HepG2 (cell line): ENCODE results near the gene ZFP69B. TPM values are rescaled to one million over a fixed set of nuclear protein-coding genes. Genes with fewer than 3 reads are reported as not detected.

ENCODE experiments used
- CBFB ChIP-seq: sonication (generic); formaldehyde crosslinking; IDR thresholded peaks from 2 replicates; pipeline ENCODE4 v1.4.0; 2020; ENCODE audit warnings: missing genetic modification reagents
- HCFC1 ChIP-seq: fragments of 150-350 bp; IDR thresholded peaks from 2 replicates; pipeline ENCODE4 v1.6.1; 2014; ENCODE audit warnings: low read depth, low read length
- MAFG ChIP-seq: sonication (generic); formaldehyde crosslinking; IDR thresholded peaks from 2 replicates; pipeline ENCODE4 v1.5.1; 2020; ENCODE audit warnings: mild to moderate bottlenecking, missing genetic modification reagents
- MYC ChIP-seq: sonication (generic); formaldehyde crosslinking; IDR thresholded peaks from 2 replicates; pipeline ENCODE4 v1.9.0; 2021; ENCODE audit warnings: missing genetic modification reagents, borderline replicate concordance
- SMC3 ChIP-seq: IDR thresholded peaks from 2 replicates; pipeline ENCODE4 v1.6.1; 2011; ENCODE audit warnings: low read length, improper control_type of control experiment
- SRSF9 ChIP-seq: fragments of 200-400 bp; formaldehyde crosslinking; IDR thresholded peaks from 2 replicates; pipeline ENCODE4 v1.6.1; 2018; ENCODE audit warnings: borderline replicate concordance, mild to moderate bottlenecking, low read depth, low read length; ENCODE audit not compliant: insufficient read depth, poor library complexity, severe bottlenecking
- ZMYM2 ChIP-seq: sonication (generic); formaldehyde crosslinking; IDR thresholded peaks from 2 replicates; pipeline ENCODE4 v1.8.0; 2022; ENCODE audit warnings: mild to moderate bottlenecking, missing genetic modification reagents
- ZNF230 ChIP-seq: sonication (generic); formaldehyde crosslinking; IDR thresholded peaks from 2 replicates; pipeline ENCODE4 v1.4.0; 2020; ENCODE audit warnings: mild to moderate bottlenecking, missing genetic modification reagents
- ZNF792 ChIP-seq: IDR thresholded peaks from 2 replicates; pipeline ENCODE4 v1.6.1; 2016
- polyA plus RNA-seq, 8 experiments: library from polyadenylated mRNA; depleted of rRNA in 3 of 8; stranded (reverse) in 7 of 8; unstranded in 1 of 8; fragments of >200 nt; fragmentation: Illumina TruSeq in 4 of 8; extraction: Trizol in 4 of 8; gene quantifications; 2 replicates each; pipeline versions ENCODE4 v1.2.1 to v1.2.3, GENCODE V29; 2011 to 2016; ENCODE audit warnings: low read depth in 4 of 8, missing spikeins in 1 of 8, mixed read lengths in 1 of 8; ENCODE audit not compliant: insufficient read depth in 1 of 8
- total RNA-seq, 5 experiments: library from RNA; depleted of rRNA; stranded (reverse); fragments of >200 nt; fragmentation: Illumina TruSeq; extraction: Trizol; gene quantifications; 2 replicates each; pipeline ENCODE4 v1.2.3, GENCODE V29; 2016; ENCODE audit warnings: low read depth in 1 of 5
- TF ChIP-seq, protein P1 (sequence below), 2 experiments: sonication (generic) in 1 of 2; formaldehyde crosslinking in 1 of 2; IDR thresholded peaks; 2 replicates each; pipeline versions ENCODE4 v1.6.1 to v1.9.0; 2014 to 2022; ENCODE audit warnings: antibody characterized with exemption in 1 of 2, borderline replicate concordance in 1 of 2, inconsistent platforms in 1 of 2, low read depth in 1 of 2, missing genetic modification reagents in 1 of 2
- TF ChIP-seq, protein P2 (sequence below): IDR thresholded peaks from 2 replicates; pipeline ENCODE4 v1.6.1; 2016; ENCODE audit warnings: mild to moderate bottlenecking
- TF ChIP-seq, protein P3 (sequence below): sonication (generic); formaldehyde crosslinking; IDR thresholded peaks from 2 replicates; pipeline ENCODE4 v1.5.1; 2020; ENCODE audit warnings: mild to moderate bottlenecking, moderate library complexity, missing genetic modification reagents
- TF ChIP-seq, protein P4 (sequence below): IDR thresholded peaks from 2 replicates; pipeline ENCODE4 v1.4.0; 2020; ENCODE audit warnings: mild to moderate bottlenecking, missing genetic modification reagents

The ZFP69B gene
- total and polyA plus RNA-seq, 2 of the 13 experiments (the other 11 are each of a cell fraction or from before 2014, with no cell fraction given), result 4.6 to 7.7 TPM

DNA sequence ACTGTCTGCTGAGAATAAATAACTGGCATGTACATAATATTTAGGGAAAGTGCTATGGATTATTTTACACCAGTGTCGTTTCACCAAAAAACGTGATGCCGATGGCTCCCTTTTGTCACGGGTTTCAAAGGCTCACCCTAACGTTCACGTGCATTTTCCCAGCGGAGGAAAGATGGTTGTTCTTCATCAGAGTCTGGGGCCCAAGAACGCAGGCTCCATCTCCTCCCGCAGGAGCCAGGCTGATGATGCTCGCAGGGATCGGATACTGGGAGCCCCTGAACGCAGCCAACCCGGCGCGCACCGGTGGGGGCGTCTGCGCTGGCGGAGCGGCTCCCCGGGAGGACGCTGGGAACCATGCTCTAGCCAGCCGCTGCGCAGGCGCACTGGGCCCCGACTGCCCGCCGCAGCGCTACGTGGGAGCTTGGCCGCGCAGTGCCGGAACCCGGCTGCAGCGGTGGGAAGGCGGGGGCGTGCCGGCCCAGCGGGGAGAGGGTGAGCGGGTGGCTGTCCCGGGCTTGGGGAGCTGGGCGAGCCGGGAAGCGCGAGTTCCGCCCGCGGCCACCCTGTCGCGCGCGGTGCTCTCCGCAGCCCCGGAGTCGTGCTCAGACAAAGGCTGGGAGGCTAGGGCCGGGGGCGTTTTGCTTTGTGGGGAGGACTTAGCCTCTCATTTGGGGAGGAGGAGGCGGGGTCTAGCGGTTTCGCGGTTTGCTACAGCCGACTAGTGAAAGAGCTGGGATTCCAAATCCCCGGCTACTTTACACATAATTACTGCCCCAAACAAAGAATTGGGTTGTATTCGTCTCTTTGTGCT, at the start of gene ZFP69B (continued):
- TF ChIP-seq MAFG (CRISPR knock-in tag) (no peak), CBFB (CRISPR knock-in tag) (peak; percentile 71; the same call in 1 of the 2 replicates), MYC (CRISPR knock-in tag) (peak; percentile 74), ZMYM2 (no peak), SMC3 (no peak), SRSF9 (no peak), ZNF230 (CRISPR knock-in tag) (no peak), ZNF792 (CRISPR knock-in tag) (no peak; the same call in 1 of the 2 replicates), HCFC1 (no peak; the same call in 1 of the 2 replicates)
- TF ChIP-seq, protein P1, sequence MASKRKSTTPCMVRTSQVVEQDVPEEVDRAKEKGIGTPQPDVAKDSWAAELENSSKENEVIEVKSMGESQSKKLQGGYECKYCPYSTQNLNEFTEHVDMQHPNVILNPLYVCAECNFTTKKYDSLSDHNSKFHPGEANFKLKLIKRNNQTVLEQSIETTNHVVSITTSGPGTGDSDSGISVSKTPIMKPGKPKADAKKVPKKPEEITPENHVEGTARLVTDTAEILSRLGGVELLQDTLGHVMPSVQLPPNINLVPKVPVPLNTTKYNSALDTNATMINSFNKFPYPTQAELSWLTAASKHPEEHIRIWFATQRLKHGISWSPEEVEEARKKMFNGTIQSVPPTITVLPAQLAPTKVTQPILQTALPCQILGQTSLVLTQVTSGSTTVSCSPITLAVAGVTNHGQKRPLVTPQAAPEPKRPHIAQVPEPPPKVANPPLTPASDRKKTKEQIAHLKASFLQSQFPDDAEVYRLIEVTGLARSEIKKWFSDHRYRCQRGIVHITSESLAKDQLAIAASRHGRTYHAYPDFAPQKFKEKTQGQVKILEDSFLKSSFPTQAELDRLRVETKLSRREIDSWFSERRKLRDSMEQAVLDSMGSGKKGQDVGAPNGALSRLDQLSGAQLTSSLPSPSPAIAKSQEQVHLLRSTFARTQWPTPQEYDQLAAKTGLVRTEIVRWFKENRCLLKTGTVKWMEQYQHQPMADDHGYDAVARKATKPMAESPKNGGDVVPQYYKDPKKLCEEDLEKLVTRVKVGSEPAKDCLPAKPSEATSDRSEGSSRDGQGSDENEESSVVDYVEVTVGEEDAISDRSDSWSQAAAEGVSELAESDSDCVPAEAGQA (IDR thresholded peaks at IDR 0.05; ENCODE audit: low read depth), result no peak
- TF ChIP-seq, protein P1 (CRISPR knock-in tag; IDR thresholded peaks at IDR 0.05; ENCODE audit: borderline replicate concordance), result 0 out of 2 replicates have a peak, but pooled peaks have one; percentile 59
- TF ChIP-seq, protein P2, sequence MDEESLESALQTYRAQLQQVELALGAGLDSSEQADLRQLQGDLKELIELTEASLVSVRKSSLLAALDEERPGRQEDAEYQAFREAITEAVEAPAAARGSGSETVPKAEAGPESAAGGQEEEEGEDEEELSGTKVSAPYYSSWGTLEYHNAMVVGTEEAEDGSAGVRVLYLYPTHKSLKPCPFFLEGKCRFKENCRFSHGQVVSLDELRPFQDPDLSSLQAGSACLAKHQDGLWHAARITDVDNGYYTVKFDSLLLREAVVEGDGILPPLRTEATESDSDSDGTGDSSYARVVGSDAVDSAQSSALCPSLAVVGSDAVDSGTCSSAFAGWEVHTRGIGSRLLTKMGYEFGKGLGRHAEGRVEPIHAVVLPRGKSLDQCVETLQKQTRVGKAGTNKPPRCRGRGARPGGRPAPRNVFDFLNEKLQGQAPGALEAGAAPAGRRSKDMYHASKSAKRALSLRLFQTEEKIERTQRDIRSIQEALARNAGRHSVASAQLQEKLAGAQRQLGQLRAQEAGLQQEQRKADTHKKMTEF (CRISPR knock-in tag), result peak; percentile 33
- TF ChIP-seq, protein P3, sequence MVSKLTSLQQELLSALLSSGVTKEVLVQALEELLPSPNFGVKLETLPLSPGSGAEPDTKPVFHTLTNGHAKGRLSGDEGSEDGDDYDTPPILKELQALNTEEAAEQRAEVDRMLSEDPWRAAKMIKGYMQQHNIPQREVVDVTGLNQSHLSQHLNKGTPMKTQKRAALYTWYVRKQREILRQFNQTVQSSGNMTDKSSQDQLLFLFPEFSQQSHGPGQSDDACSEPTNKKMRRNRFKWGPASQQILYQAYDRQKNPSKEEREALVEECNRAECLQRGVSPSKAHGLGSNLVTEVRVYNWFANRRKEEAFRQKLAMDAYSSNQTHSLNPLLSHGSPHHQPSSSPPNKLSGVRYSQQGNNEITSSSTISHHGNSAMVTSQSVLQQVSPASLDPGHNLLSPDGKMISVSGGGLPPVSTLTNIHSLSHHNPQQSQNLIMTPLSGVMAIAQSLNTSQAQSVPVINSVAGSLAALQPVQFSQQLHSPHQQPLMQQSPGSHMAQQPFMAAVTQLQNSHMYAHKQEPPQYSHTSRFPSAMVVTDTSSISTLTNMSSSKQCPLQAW (CRISPR knock-in tag), result peak; percentile 63; the same call in 1 of the 2 replicates
- TF ChIP-seq, protein P4, sequence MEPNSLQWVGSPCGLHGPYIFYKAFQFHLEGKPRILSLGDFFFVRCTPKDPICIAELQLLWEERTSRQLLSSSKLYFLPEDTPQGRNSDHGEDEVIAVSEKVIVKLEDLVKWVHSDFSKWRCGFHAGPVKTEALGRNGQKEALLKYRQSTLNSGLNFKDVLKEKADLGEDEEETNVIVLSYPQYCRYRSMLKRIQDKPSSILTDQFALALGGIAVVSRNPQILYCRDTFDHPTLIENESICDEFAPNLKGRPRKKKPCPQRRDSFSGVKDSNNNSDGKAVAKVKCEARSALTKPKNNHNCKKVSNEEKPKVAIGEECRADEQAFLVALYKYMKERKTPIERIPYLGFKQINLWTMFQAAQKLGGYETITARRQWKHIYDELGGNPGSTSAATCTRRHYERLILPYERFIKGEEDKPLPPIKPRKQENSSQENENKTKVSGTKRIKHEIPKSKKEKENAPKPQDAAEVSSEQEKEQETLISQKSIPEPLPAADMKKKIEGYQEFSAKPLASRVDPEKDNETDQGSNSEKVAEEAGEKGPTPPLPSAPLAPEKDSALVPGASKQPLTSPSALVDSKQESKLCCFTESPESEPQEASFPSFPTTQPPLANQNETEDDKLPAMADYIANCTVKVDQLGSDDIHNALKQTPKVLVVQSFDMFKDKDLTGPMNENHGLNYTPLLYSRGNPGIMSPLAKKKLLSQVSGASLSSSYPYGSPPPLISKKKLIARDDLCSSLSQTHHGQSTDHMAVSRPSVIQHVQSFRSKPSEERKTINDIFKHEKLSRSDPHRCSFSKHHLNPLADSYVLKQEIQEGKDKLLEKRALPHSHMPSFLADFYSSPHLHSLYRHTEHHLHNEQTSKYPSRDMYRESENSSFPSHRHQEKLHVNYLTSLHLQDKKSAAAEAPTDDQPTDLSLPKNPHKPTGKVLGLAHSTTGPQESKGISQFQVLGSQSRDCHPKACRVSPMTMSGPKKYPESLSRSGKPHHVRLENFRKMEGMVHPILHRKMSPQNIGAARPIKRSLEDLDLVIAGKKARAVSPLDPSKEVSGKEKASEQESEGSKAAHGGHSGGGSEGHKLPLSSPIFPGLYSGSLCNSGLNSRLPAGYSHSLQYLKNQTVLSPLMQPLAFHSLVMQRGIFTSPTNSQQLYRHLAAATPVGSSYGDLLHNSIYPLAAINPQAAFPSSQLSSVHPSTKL (CRISPR knock-in tag), result peak; percentile 73; the same call in 1 of the 2 replicates
